Psoas muscle (tissue), 8 donors: ENCODE results near the gene LONP2. TPM values are rescaled to one million over a fixed set of nuclear protein-coding genes. Genes with fewer than 3 reads are reported as not detected.
A peak's percentile ranks its signal among the peaks of the same experiment; 100 is the strongest.

Experiments used
- ATAC-seq, 4 donors: fragments of 200-7000 bp; cut with Tn5 transposase; one replicate each; pipeline ENCODE4 v1.9.1; 2020; ENCODE audit warnings: moderate library complexity in 3 of 4, mild to moderate bottlenecking in 2 of 4
- DNase-seq, 2 donors: peaks; one replicate each; pipeline ENCODE4 v3.0.0-alpha.2; 2020
- H3K27ac ChIP-seq: fragments of 200-600 bp; one replicate; pipeline ENCODE4 v1.8.0; 2022
- H3K27me3 ChIP-seq, 3 donors: fragments of 200-600 bp in 1 of 3; one replicate each; pipeline versions ENCODE4 v1.6.1 to v1.8.0; 2013 to 2022; ENCODE audit warnings: low read length in 2 of 3, mild to moderate bottlenecking in 2 of 3, moderate library complexity in 1 of 3; ENCODE audit not compliant: insufficient read depth in 3 of 3
- H3K36me3 ChIP-seq, 2 donors: fragments of 200-600 bp in 1 of 2; one replicate each; pipeline versions ENCODE4 v1.6.1 to v1.8.0; 2013 to 2022; ENCODE audit warnings: low read depth in 1 of 2, mild to moderate bottlenecking in 1 of 2, moderate library complexity in 1 of 2; ENCODE audit not compliant: insufficient read depth in 1 of 2
- H3K4me1 ChIP-seq: fragments of 200-600 bp; one replicate; pipeline ENCODE4 v1.8.0; 2022
- H3K4me3 ChIP-seq: fragments of 200-600 bp; one replicate; pipeline ENCODE4 v1.8.0; 2022; ENCODE audit warnings: mild to moderate bottlenecking
- H3K9me3 ChIP-seq: fragments of 200-600 bp; one replicate; pipeline ENCODE4 v1.8.0; 2022
- WGBS, 3 donors: extraction: QIAGEN DNeasy Blood & Tissue Kit; methylation state at CpG; one replicate each; pipeline versions ENCODE4 v1.1.6 to v1.1.7; 2013; 5-methylcytosine and 5-hydroxymethylcytosine counted together
- intact Hi-C, 2 donors: fragments of 100-400 bp; cut with DNase I; formaldehyde crosslinking; loops; one replicate each; pipeline versions ENCODE4 v1.11.0 to v1.14.2; 2022
- polyA plus RNA-seq, 3 donors: library from polyadenylated mRNA; stranded (reverse); fragments of 200-250 nt; gene quantifications; one replicate each; pipeline ENCODE4 v1.2.3, GENCODE V29; 2013
- total RNA-seq, 4 donors: library from RNA; stranded (reverse); fragmentation: NEBNext Ultra II Directional in 2 of 4; extraction: Animal tissue kit (Norgen Biotek cat#: 25700) in 2 of 4; gene quantifications; one replicate each; pipeline versions ENCODE4 v1.2.1 to v1.2.4, GENCODE V29; 2021 to 2023
- TF ChIP-seq, protein P1 (sequence below): fragments of 200-600 bp; IDR thresholded peaks from one replicate; pipeline ENCODE4 v1.8.0; 2022; ENCODE audit warnings: antibody characterized with exemption
- donor health status: healthy with polysubstance abuse.
- donor health status: DM: no; HTN: no; CAD: no; lungs with moderate emphysema.
- donor health status: Bipolar disorder and iron deficiency.
- donor health status: healthy.
- donor health status: DM: yes; HTN: yes; CAD: no.
- donor health status: DM: no; HTN: no; CAD: no.
- donor health status: DM: no; HTN: no; CAD: no.
- donor health status: DM: yes; HTN: yes; CAD: no.

The LONP2 gene
- total and polyA plus RNA-seq, 7 donors, result 15.2 to 68.0 (median 46.5) TPM

DNA sequence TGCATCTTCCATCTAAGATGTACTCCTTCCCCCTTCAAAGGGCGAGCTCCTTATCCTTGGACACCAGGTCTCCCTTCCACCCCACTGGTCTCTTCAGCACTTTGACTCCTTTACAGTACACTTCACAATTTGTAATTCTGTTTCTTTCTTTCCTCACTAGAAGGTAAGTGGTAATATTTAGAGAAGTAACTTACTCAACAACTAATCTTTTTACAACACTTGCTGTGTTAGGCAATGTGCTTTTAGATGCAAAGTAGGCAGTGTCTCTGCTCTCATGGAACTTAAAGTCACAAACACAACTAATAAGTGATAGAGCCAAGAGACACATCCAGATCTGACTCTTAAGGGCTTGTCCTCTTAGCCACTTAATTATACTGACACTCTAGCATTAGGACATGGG, 134.7 kb downstream of the LONP2 start:
- Histone ChIP-seq H3K36me3 (no peaks in the 10 kb centered on the region), H3K27ac (peak overlapping the region; percentile 17), H3K4me3 (peak overlapping the region; percentile 14), H3K9me3 (no peaks in the 10 kb centered on the region), H3K27me3 (no peaks in the 10 kb centered on the region), H3K4me1 (peaks cover 93% of the 10 kb centered on the region)
- peak in 3 of 4 donors; percentile 43 to 65 (median 64) for ATAC-seq
- TF ChIP-seq, protein P1, sequence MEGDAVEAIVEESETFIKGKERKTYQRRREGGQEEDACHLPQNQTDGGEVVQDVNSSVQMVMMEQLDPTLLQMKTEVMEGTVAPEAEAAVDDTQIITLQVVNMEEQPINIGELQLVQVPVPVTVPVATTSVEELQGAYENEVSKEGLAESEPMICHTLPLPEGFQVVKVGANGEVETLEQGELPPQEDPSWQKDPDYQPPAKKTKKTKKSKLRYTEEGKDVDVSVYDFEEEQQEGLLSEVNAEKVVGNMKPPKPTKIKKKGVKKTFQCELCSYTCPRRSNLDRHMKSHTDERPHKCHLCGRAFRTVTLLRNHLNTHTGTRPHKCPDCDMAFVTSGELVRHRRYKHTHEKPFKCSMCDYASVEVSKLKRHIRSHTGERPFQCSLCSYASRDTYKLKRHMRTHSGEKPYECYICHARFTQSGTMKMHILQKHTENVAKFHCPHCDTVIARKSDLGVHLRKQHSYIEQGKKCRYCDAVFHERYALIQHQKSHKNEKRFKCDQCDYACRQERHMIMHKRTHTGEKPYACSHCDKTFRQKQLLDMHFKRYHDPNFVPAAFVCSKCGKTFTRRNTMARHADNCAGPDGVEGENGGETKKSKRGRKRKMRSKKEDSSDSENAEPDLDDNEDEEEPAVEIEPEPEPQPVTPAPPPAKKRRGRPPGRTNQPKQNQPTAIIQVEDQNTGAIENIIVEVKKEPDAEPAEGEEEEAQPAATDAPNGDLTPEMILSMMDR, result no peak
- no peak for DNase-seq
- intact Hi-C loops, result no loop called here
- 66 to 95% (median 89%) methylated on average over 1 of the region's 1 CpG for WGBS, 3 donors

GRCh38 chr16:48381201-48381600, 137.1 kb downstream of the LONP2 start:
- no peaks in the 10 kb centered on the region for H3K36me3 ChIP-seq
- no peak overlapping the region for H3K27ac ChIP-seq
- WGBS, 3 donors, result 64 to 70% (median 64%) methylated on average over 5 of the region's 5 CpGs
- no peaks in the 10 kb centered on the region for H3K27me3 ChIP-seq
- ATAC-seq (no peak), DNase-seq (no peak)
- TF ChIP-seq, protein P1, result no peak
- intact Hi-C loops, result no loop called here
- H3K4me3 ChIP-seq, result no peak overlapping the region
- peaks cover 72% of the 10 kb centered on the region for H3K4me1 ChIP-seq
- H3K9me3 ChIP-seq, result no peaks in the 10 kb centered on the region

- WGBS, 3 donors, result 84 to 95% (median 88%) methylated on average over 4 of the region's 4 CpGs
- no peaks in the 10 kb centered on the region for H3K9me3 ChIP-seq
- H3K36me3 ChIP-seq, result no peaks in the 10 kb centered on the region
- intact Hi-C loops, result loop anchor here in 1 of 2 donors (2.0 kb wide), 1 partner anchor 13 kb away; no protein-coding TSS in a partner anchor
- H3K27me3 ChIP-seq, result no peaks in the 10 kb centered on the region
- ATAC-seq (no peak), DNase-seq (no peak)
- TF ChIP-seq, protein P1, result no peak
- H3K27ac ChIP-seq, result peak overlapping the region; percentile 100
- peak overlapping the region; percentile 74 for H3K4me3 ChIP-seq
- H3K4me1 ChIP-seq, result peaks cover 68% of the 10 kb centered on the region
Measured at GRCh38 chr16:48382131-48382530, 138.0 kb downstream of the LONP2 start.

GRCh38 chr16:48383009-48383876, 139.1 kb downstream of the LONP2 start:
- ATAC-seq, result no peak
- no peaks in the 10 kb centered on the region for H3K9me3 ChIP-seq
- H3K4me3 ChIP-seq, result peak overlapping the region; percentile 74
- H3K4me1 ChIP-seq, result peaks cover 58% of the 10 kb centered on the region
- no peaks in the 10 kb centered on the region for H3K27me3 ChIP-seq
- TF ChIP-seq, protein P1, result no peak
- 21 to 35% (median 21%) methylated on average over 6 of the region's 6 CpGs for WGBS, 3 donors
- intact Hi-C loops, result loop anchor here in 1 of 2 donors (2.0 kb wide), 1 partner anchor 14 kb away; no protein-coding TSS in a partner anchor
- no peak for DNase-seq
- peak overlapping the region; percentile 100 for H3K27ac ChIP-seq
- no peaks in the 10 kb centered on the region for H3K36me3 ChIP-seq
